Ascending aorta (tissue), 2 donors: ENCODE measurements around the gene CHD9. TPM values are rescaled to one million over a fixed set of nuclear protein-coding genes. Genes with fewer than 3 reads are reported as not detected.
A peak's percentile ranks its signal among the peaks of the same experiment; 100 is the strongest.

ENCODE experiments used
- DNase-seq, 2 donors: peaks; one replicate each; pipeline ENCODE4 v3.0.0-alpha.2; 2019; ENCODE audit warnings: low spot score in 2 of 2
- H3K27ac ChIP-seq, 2 donors: fragments of 200-600 bp; sonication (generic); one replicate each; pipeline ENCODE4 v1.5.1; 2016 to 2017; ENCODE audit warnings: mild to moderate bottlenecking in 1 of 2
- H3K27me3 ChIP-seq: fragments of 200-600 bp; sonication (generic); one replicate; pipeline ENCODE4 v1.5.1; 2017
- H3K36me3 ChIP-seq, 2 donors: fragments of 200-600 bp; sonication (generic); one replicate each; pipeline ENCODE4 v1.5.1; 2016
- H3K4me1 ChIP-seq, 2 donors: fragments of 200-600 bp; sonication (generic); one replicate each; pipeline ENCODE4 v1.5.1; 2016 to 2017; ENCODE audit warnings: mild to moderate bottlenecking in 1 of 2
- H3K4me3 ChIP-seq, 2 donors: fragments of 200-600 bp; sonication (generic); one replicate each; pipeline ENCODE4 v1.5.1; 2016 to 2017; ENCODE audit warnings: mild to moderate bottlenecking in 1 of 2
- H3K9me3 ChIP-seq, 2 donors: fragments of 200-600 bp; sonication (generic); one replicate each; pipeline ENCODE4 v1.5.1; 2016
- CTCF ChIP-seq, 3 experiments: fragments of 200-600 bp in 2 of 3; fragments of 450-650 bp in 1 of 3; sonication (generic) in 2 of 3; IDR thresholded peaks; one replicate each; pipeline ENCODE4 v1.5.1; 2016 to 2019; ENCODE audit warnings: antibody characterized with exemption in 3 of 3, mild to moderate bottlenecking in 1 of 3, moderate library complexity in 1 of 3
- intact Hi-C: fragments of 100-400 bp; cut with DNase I; formaldehyde crosslinking; loops from one replicate; pipeline ENCODE4 v1.15.1; 2023
- total RNA-seq: library from RNA; depleted of rRNA; stranded (reverse); fragments of >200 nt; gene quantifications from one replicate; pipeline ENCODE4 v1.1.0, GENCODE V29; 2016

Gene CHD9
- total RNA-seq, 1 donor from 2014 or later, result 56.9 TPM

GRCh38 chr16:53219795-53220454 lies 165.1 kb downstream of the CHD9 start:
- Histone ChIP-seq H3K4me1 (peaks cover 3 to 39% of the 10 kb centered on the region in 2 donors), H3K27ac (peak overlapping the region; percentile 60 to 74), H3K4me3 (no peak overlapping the region), H3K36me3 (peaks cover 0 to 6% of the 10 kb centered on the region in 2 donors), H3K9me3 (no peaks in the 10 kb centered on the region), H3K27me3 (no peaks in the 10 kb centered on the region)
- DNase-seq, result no peak
- TF ChIP-seq CTCF (IDR thresholded peaks at IDR 0.05), result no peak
- intact Hi-C loops, result loop anchor here (5.0 kb wide), 1 partner anchor 88 kb away; no protein-coding TSS in a partner anchor

GRCh38 chr16:53220585-53220984 lies 165.8 kb downstream of the CHD9 start:
- H3K4me1 ChIP-seq, result peaks cover 3 to 37% of the 10 kb centered on the region in 2 donors
- no peak overlapping the region for H3K4me3 ChIP-seq
- intact Hi-C loops, result loop anchor here (5.0 kb wide), 1 partner anchor 88 kb away; no protein-coding TSS in a partner anchor
- no peaks in the 10 kb centered on the region for H3K9me3 ChIP-seq
- no peaks in the 10 kb centered on the region for H3K27me3 ChIP-seq
- DNase-seq, result no peak
- H3K36me3 ChIP-seq, result peaks cover 0 to 6% of the 10 kb centered on the region in 2 donors
- peak in 1 of 3 experiments; percentile 28 for TF ChIP-seq CTCF (IDR thresholded peaks at IDR 0.05)
- peak overlapping the region; percentile 60 to 74 for H3K27ac ChIP-seq

GRCh38 chr16:53224951-53225533 lies 170.3 kb downstream of the CHD9 start:
- Histone ChIP-seq H3K4me1 (peaks cover 0 to 13% of the 10 kb centered on the region in 2 donors), H3K9me3 (no peaks in the 10 kb centered on the region), H3K4me3 (no peak overlapping the region), H3K27me3 (no peaks in the 10 kb centered on the region), H3K27ac (no peak overlapping the region), H3K36me3 (peaks cover 30 to 39% of the 10 kb centered on the region in 2 donors)
- DNase-seq, result no peak
- peak in 1 of 3 experiments; percentile 2 for TF ChIP-seq CTCF (IDR thresholded peaks at IDR 0.05)
- intact Hi-C loops, result loop anchor here (5.0 kb wide), 1 partner anchor 93 kb away; no protein-coding TSS in a partner anchor

GRCh38 chr16:53232826-53233529 lies 178.2 kb downstream of the CHD9 start:
- DNase-seq, result no peak
- Histone ChIP-seq H3K4me1 (no peaks in the 10 kb centered on the region), H3K4me3 (no peak overlapping the region), H3K27ac (no peak overlapping the region), H3K36me3 (peaks cover 63 to 88% of the 10 kb centered on the region in 2 donors), H3K9me3 (no peaks in the 10 kb centered on the region), H3K27me3 (no peaks in the 10 kb centered on the region)
- intact Hi-C loops, result no loop called here
- no peak for TF ChIP-seq CTCF (IDR thresholded peaks at IDR 0.05)

GRCh38 chr16:53234836-53235235 lies 180.0 kb downstream of the CHD9 start:
- intact Hi-C loops, result no loop called here
- DNase-seq, result no peak
- H3K27me3 ChIP-seq, result no peaks in the 10 kb centered on the region
- no peaks in the 10 kb centered on the region for H3K9me3 ChIP-seq
- TF ChIP-seq CTCF (IDR thresholded peaks at IDR 0.05), result no peak
- no peaks in the 10 kb centered on the region for H3K4me1 ChIP-seq
- H3K4me3 ChIP-seq, result no peak overlapping the region
- H3K36me3 ChIP-seq, result peaks cover 60 to 88% of the 10 kb centered on the region in 2 donors
- H3K27ac ChIP-seq, result no peak overlapping the region
